ENCODE results near the gene RHBDL2.
"Not testable (repeated sequence)": the region's sequence is repeated elsewhere in the genome, so short reads cannot be mapped to it uniquely, and the experiment has no call there.

The RHBDL2 gene

DNA sequence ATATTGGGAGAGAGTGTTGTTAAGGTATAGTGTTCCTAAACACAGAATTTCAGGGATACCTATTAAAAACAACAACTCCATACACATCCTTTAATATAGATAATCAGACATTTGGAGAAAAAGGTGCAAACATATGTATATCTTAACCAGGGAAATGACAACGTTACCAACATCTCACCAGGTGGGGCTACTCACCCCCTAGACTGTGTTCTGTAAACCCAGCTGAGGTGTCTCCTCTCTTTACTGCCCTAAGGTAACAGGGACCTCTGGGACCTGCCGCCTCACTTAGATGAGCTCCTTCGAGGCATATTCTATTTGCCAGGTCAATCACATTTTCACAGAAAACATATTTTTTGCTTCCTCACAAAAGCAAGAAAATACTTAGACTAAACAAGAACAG is 95.4 kb downstream of the RHBDL2 start:
- Histone ChIP-seq H3K9me3 (ENCODE audit: low read length) (no peaks in the 10 kb centered on the region), H3K4me1 (ENCODE audit: insufficient read depth, low read length, severe bottlenecking) (peaks cover 14% of the 10 kb centered on the region), H3K36me3 (ENCODE audit: insufficient read depth, low read length) (peaks cover 35% of the 10 kb centered on the region), H3K9me2 (ENCODE audit: low read depth, low read length) (no peaks in the 10 kb centered on the region), H3K9ac (ENCODE audit: low read length) (no peak overlapping the region), H3K79me2 (ENCODE audit: insufficient read depth, low read length) (no peaks in the 10 kb centered on the region), H3K4me2 (ENCODE audit: low read length) (no peak overlapping the region), H3F3A (ENCODE audit: insufficient read depth, low read length) (no peaks in the 10 kb centered on the region), H3K27ac (ENCODE audit: low read depth, low read length, poor library complexity, severe bottlenecking) (no peak overlapping the region), H2AFZ (ENCODE audit: low read length) (no peak overlapping the region), H3K4me3 (ENCODE audit: low read depth, low read length, poor library complexity, severe bottlenecking) (no peak overlapping the region), H3K27me3 (ENCODE audit: insufficient read depth, low read length) (no peaks in the 10 kb centered on the region), H4K20me1 (ENCODE audit: insufficient read depth, low read length) (no peaks in the 10 kb centered on the region)
- TF ChIP-seq, protein P1, sequence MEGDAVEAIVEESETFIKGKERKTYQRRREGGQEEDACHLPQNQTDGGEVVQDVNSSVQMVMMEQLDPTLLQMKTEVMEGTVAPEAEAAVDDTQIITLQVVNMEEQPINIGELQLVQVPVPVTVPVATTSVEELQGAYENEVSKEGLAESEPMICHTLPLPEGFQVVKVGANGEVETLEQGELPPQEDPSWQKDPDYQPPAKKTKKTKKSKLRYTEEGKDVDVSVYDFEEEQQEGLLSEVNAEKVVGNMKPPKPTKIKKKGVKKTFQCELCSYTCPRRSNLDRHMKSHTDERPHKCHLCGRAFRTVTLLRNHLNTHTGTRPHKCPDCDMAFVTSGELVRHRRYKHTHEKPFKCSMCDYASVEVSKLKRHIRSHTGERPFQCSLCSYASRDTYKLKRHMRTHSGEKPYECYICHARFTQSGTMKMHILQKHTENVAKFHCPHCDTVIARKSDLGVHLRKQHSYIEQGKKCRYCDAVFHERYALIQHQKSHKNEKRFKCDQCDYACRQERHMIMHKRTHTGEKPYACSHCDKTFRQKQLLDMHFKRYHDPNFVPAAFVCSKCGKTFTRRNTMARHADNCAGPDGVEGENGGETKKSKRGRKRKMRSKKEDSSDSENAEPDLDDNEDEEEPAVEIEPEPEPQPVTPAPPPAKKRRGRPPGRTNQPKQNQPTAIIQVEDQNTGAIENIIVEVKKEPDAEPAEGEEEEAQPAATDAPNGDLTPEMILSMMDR (IDR thresholded peaks at IDR 0.05; ENCODE audit: low read length), result no peak
- TF ChIP-seq EZH2 (IDR thresholded peaks at IDR 0.05; ENCODE audit: borderline replicate concordance, low read length), result no peak

DNA sequence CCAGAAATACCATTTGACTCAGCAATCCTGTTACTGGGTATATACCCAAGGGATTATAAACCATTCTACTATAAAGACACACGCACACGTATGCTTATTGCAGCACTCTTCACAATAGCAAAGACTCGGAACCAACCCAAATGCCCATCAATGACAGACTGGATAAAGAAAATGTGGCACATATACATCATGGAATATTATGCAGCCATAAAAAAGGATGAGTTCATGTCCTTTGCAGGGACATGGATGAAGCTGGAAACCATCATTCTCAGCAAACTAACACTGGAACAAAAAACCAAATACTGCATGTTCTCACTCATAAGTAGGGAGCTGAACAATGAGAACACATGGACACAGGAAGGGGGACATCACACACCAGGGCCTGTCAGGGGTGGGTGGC is 96.5 kb downstream of the RHBDL2 start:
- H3K9me3 ChIP-seq (ENCODE audit: low read length); H3K4me3 ChIP-seq (ENCODE audit: low read depth, low read length, poor library complexity, severe bottlenecking); H3K27me3 ChIP-seq (ENCODE audit: insufficient read depth, low read length); H3K4me2 ChIP-seq (ENCODE audit: low read length); H3F3A ChIP-seq (ENCODE audit: insufficient read depth, low read length); H3K9ac ChIP-seq (ENCODE audit: low read length); H3K9me2 ChIP-seq (ENCODE audit: low read depth, low read length); H2AFZ ChIP-seq (ENCODE audit: low read length); H4K20me1 ChIP-seq (ENCODE audit: insufficient read depth, low read length); H3K79me2 ChIP-seq (ENCODE audit: insufficient read depth, low read length); H3K27ac ChIP-seq (ENCODE audit: low read depth, low read length, poor library complexity, severe bottlenecking): not testable (repeated sequence)
- Histone ChIP-seq H3K36me3 (ENCODE audit: insufficient read depth, low read length) (peaks cover 38% of the 10 kb centered on the region), H3K4me1 (ENCODE audit: insufficient read depth, low read length, severe bottlenecking) (peaks cover 14% of the 10 kb centered on the region)

DNA sequence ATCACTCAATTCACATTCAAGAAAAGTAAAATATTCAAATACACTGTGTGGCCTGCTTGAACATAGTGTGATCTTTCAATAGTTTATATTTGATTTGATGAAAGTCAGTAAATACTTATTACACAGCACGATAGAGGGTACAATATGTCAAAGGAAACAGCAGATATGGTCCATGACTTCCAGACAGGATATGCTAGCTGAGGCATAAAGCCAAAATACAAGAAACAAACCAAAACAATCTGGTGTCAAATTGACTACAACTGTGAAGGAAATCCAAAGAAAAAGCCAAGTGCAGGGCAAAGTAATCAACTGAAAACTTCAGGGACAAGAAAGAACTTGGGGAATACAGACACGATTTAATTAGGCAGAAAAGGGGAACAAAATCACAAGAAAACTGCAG is 101.3 kb downstream of the RHBDL2 start:
- Histone ChIP-seq H3K36me3 (ENCODE audit: insufficient read depth, low read length) (peaks cover 41% of the 10 kb centered on the region), H3K4me1 (ENCODE audit: insufficient read depth, low read length, severe bottlenecking) (no peaks in the 10 kb centered on the region), H3K9ac (ENCODE audit: low read length) (no peak overlapping the region), H3K27ac (ENCODE audit: low read depth, low read length, poor library complexity, severe bottlenecking) (no peak overlapping the region), H3K79me2 (ENCODE audit: insufficient read depth, low read length) (no peaks in the 10 kb centered on the region), H3K9me3 (ENCODE audit: low read length) (no peaks in the 10 kb centered on the region), H3K4me3 (ENCODE audit: low read depth, low read length, poor library complexity, severe bottlenecking) (no peak overlapping the region), H3K27me3 (ENCODE audit: insufficient read depth, low read length) (no peaks in the 10 kb centered on the region), H2AFZ (ENCODE audit: low read length) (no peak overlapping the region), H4K20me1 (ENCODE audit: insufficient read depth, low read length) (no peaks in the 10 kb centered on the region), H3F3A (ENCODE audit: insufficient read depth, low read length) (no peaks in the 10 kb centered on the region), H3K9me2 (ENCODE audit: low read depth, low read length) (no peaks in the 10 kb centered on the region), H3K4me2 (ENCODE audit: low read length) (no peak overlapping the region)
- TF ChIP-seq, protein P1 (IDR thresholded peaks at IDR 0.05; ENCODE audit: low read length), result no peak
- no peak for TF ChIP-seq EZH2 (IDR thresholded peaks at IDR 0.05; ENCODE audit: borderline replicate concordance, low read length)

DNA sequence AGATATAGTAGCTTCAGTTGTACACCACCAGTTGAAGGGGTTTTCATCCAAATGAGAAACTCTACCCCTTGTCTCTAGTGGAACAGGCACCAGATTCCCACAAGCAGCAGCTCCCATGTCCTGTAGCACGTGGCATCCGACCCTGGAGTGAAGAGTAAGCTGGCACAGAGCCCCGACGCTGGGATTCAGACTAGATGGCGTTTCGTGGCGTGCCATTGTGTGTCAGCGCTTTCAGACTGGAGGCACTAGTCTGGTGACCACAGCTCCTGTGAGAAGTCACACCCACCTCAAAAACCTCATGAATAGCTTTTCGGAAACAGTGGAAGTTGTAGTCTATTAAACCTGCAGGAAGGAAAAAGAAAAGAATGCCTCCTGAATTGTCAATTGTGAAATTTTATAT is 102.3 kb downstream of the RHBDL2 start:
- H3K4me2 ChIP-seq (ENCODE audit: low read length), result no peak overlapping the region
- H3K4me1 ChIP-seq (ENCODE audit: insufficient read depth, low read length, severe bottlenecking), result no peaks in the 10 kb centered on the region
- H3K4me3 ChIP-seq (ENCODE audit: low read depth, low read length, poor library complexity, severe bottlenecking), result no peak overlapping the region
- no peaks in the 10 kb centered on the region for H3K27me3 ChIP-seq (ENCODE audit: insufficient read depth, low read length)
- no peaks in the 10 kb centered on the region for H3K9me2 ChIP-seq (ENCODE audit: low read depth, low read length)
- no peak overlapping the region for H3K27ac ChIP-seq (ENCODE audit: low read depth, low read length, poor library complexity, severe bottlenecking)
- H3K36me3 ChIP-seq (ENCODE audit: insufficient read depth, low read length), result peaks cover 34% of the 10 kb centered on the region
- no peaks in the 10 kb centered on the region for H3K9me3 ChIP-seq (ENCODE audit: low read length)
- no peaks in the 10 kb centered on the region for H4K20me1 ChIP-seq (ENCODE audit: insufficient read depth, low read length)
- no peaks in the 10 kb centered on the region for H3K79me2 ChIP-seq (ENCODE audit: insufficient read depth, low read length)
- H3K9ac ChIP-seq (ENCODE audit: low read length), result no peak overlapping the region
- no peak for TF ChIP-seq EZH2 (IDR thresholded peaks at IDR 0.05; ENCODE audit: borderline replicate concordance, low read length)
- TF ChIP-seq, protein P1 (IDR thresholded peaks at IDR 0.05; ENCODE audit: low read length), result no peak
- no peak overlapping the region for H2AFZ ChIP-seq (ENCODE audit: low read length)
- H3F3A ChIP-seq (ENCODE audit: insufficient read depth, low read length), result no peaks in the 10 kb centered on the region

DNA sequence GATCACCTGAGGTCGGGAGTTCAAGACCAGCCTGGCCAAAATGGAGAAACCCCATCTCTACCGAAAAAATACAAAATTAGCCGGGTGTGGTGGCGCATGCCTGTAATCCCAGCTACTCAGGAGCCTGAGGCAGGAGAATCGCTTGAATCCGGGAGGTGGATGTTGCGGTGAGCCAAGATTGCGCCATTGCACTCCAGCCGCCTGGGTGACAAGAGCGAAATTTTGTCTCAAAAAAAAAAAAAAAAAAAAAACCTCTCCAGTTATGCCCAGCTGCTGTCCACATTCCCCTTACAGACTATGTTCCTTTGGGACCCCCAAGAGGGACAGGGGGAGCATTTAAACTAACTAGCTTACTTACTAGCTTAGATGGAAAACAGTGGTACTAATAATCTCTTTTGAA is 105.3 kb downstream of the RHBDL2 start:
- not testable (repeated sequence) for H3K4me3 ChIP-seq (ENCODE audit: low read depth, low read length, poor library complexity, severe bottlenecking)

More for the DNA sequence above, 105.3 kb downstream of the RHBDL2 start:
- H4K20me1 ChIP-seq (ENCODE audit: insufficient read depth, low read length); H2AFZ ChIP-seq (ENCODE audit: low read length); H3K4me2 ChIP-seq (ENCODE audit: low read length); H3K9me2 ChIP-seq (ENCODE audit: low read depth, low read length); H3K9me3 ChIP-seq (ENCODE audit: low read length); H3F3A ChIP-seq (ENCODE audit: insufficient read depth, low read length); H3K27me3 ChIP-seq (ENCODE audit: insufficient read depth, low read length); H3K79me2 ChIP-seq (ENCODE audit: insufficient read depth, low read length); H3K9ac ChIP-seq (ENCODE audit: low read length); H3K4me1 ChIP-seq (ENCODE audit: insufficient read depth, low read length, severe bottlenecking); H3K27ac ChIP-seq (ENCODE audit: low read depth, low read length, poor library complexity, severe bottlenecking): not testable (repeated sequence)
- peaks cover 27% of the 10 kb centered on the region for H3K36me3 ChIP-seq (ENCODE audit: insufficient read depth, low read length)
